GM18873 (cell line): Measurements from ENCODE around the gene MNT.
"Not testable (repeated sequence)": the region's sequence is repeated elsewhere in the genome, so short reads cannot be mapped to it uniquely, and the experiment has no call there.

Source experiments
- ATAC-seq: cut with Tn5 transposase; IDR thresholded peaks from one replicate; pipeline ENCODE4 v1.9.1; 2021; ENCODE audit warnings: mild to moderate bottlenecking, moderate library complexity, moderate number of reproducible peaks; ENCODE audit not compliant: unreplicated experiment, low FRiP score

Gene MNT

GRCh38 chr17:2400877-2401425 lies at the start of gene MNT:
TSS of gene MNT (minus strand) at chr17:2401060. CDS start at chr17:2400712, 348 bp downstream.
- ATAC-seq = peak; percentile 17

GRCh38 chr17:2450016-2450650 lies 49.3 kb upstream of the MNT start:
- ATAC-seq = no peak

- no peak for ATAC-seq
Observed at GRCh38 chr17:2449486-2449885, 48.6 kb upstream of the MNT start.

GRCh38 chr17:2447479-2447878 lies 46.6 kb upstream of the MNT start:
- not testable (repeated sequence) for ATAC-seq

GRCh38 chr17:2445638-2446037 lies 44.8 kb upstream of the MNT start:
- no peak for ATAC-seq

- ATAC-seq = no peak
Observed at GRCh38 chr17:2444382-2444781, 43.5 kb upstream of the MNT start.

- ATAC-seq = no peak
Observed at GRCh38 chr17:2442166-2442565, 41.3 kb upstream of the MNT start.

- no peak for ATAC-seq
Observed at GRCh38 chr17:2440930-2441329, 40.1 kb upstream of the MNT start.

- ATAC-seq = not testable (repeated sequence)
Observed at GRCh38 chr17:2439997-2440396, 39.1 kb upstream of the MNT start.

- ATAC-seq = no peak
Observed at GRCh38 chr17:2438823-2439222, 38.0 kb upstream of the MNT start.

- ATAC-seq = no peak
Observed at GRCh38 chr17:2436316-2436905, 35.6 kb upstream of the MNT start.

- ATAC-seq = no peak
Observed at GRCh38 chr17:2435862-2436261, 35.0 kb upstream of the MNT start.

GRCh38 chr17:2435181-2435741 lies 34.4 kb upstream of the MNT start:
- no peak for ATAC-seq

- ATAC-seq = no peak
Observed at GRCh38 chr17:2433696-2434095, 32.8 kb upstream of the MNT start.

- ATAC-seq = no peak
Observed at GRCh38 chr17:2427910-2428309, 27.1 kb upstream of the MNT start.

GRCh38 chr17:2427215-2427614 lies 26.4 kb upstream of the MNT start:
- ATAC-seq = no peak

- ATAC-seq = no peak
Observed at GRCh38 chr17:2423271-2423670, 22.4 kb upstream of the MNT start.

GRCh38 chr17:2421315-2422147 lies 20.7 kb upstream of the MNT start:
- no peak for ATAC-seq

GRCh38 chr17:2420176-2420575 lies 19.3 kb upstream of the MNT start:
- no peak for ATAC-seq

- ATAC-seq = no peak
Observed at GRCh38 chr17:2419486-2419885, 18.6 kb upstream of the MNT start.

GRCh38 chr17:2418572-2418971 lies 17.7 kb upstream of the MNT start:
- no peak for ATAC-seq
